Head of caudate nucleus (tissue), 42 donors: ENCODE measurements around the gene SH3BP5.

Source experiments
- DNase-seq, 42 donors: peaks; one replicate each; pipeline versions ENCODE4 v3.0.0 to v3.0.0-alpha.2; 2020 to 2021; ENCODE audit warnings: mixed read lengths in 7 of 42
- intact Hi-C: fragments of 100-400 bp; cut with DNase I; formaldehyde crosslinking; loops from one replicate; pipeline ENCODE4 v1.15.0; 2022

The SH3BP5 gene

GRCh38 chr3:15228147-15228546, 104.2 kb downstream of the SH3BP5 start:
- DNase-seq: no peak
- intact Hi-C loops: no loop called here

- intact Hi-C loops: no loop called here
- no peak for DNase-seq
Measured at GRCh38 chr3:15223685-15224572, 108.5 kb downstream of the SH3BP5 start.

- intact Hi-C loops: no loop called here
- peak in 29 of 42 donors; percentile 13 to 75 (median 39) for DNase-seq
Measured at GRCh38 chr3:15221574-15222217, 110.7 kb downstream of the SH3BP5 start.

- no peak for DNase-seq
- intact Hi-C loops: no loop called here
Measured at GRCh38 chr3:15220661-15221060, 111.7 kb downstream of the SH3BP5 start.

GRCh38 chr3:15220056-15220455, 112.3 kb downstream of the SH3BP5 start:
- intact Hi-C loops: no loop called here
- DNase-seq: no peak

GRCh38 chr3:15218689-15219088, 113.7 kb downstream of the SH3BP5 start:
- intact Hi-C loops: no loop called here

GRCh38 chr3:15217841-15218267, 114.5 kb downstream of the SH3BP5 start:
- no peak for DNase-seq
- intact Hi-C loops: no loop called here

More at GRCh38 chr3:15218689-15219088, 113.7 kb downstream of the SH3BP5 start:
- DNase-seq: no peak

GRCh38 chr3:15217011-15217671, 115.2 kb downstream of the SH3BP5 start:
- intact Hi-C loops: no loop called here
- DNase-seq: no peak

- intact Hi-C loops: no loop called here
- DNase-seq: no peak
Measured at GRCh38 chr3:15216501-15216900, 115.9 kb downstream of the SH3BP5 start.

- DNase-seq: no peak
- intact Hi-C loops: no loop called here
Measured at GRCh38 chr3:15215996-15216395, 116.4 kb downstream of the SH3BP5 start.

GRCh38 chr3:15214758-15215157, 117.6 kb downstream of the SH3BP5 start:
- intact Hi-C loops: no loop called here
- no peak for DNase-seq

GRCh38 chr3:15211937-15212336, 120.4 kb downstream of the SH3BP5 start:
- DNase-seq: no peak
- intact Hi-C loops: no loop called here

- DNase-seq: no peak
- intact Hi-C loops: loop anchor here (5.0 to 10.0 kb wide), 3 partner anchors 49 to 197 kb away; no protein-coding TSS in a partner anchor
Measured at GRCh38 chr3:15207836-15208504, 124.4 kb downstream of the SH3BP5 start.

- intact Hi-C loops: loop anchor here (5.0 to 10.0 kb wide), 3 partner anchors 50 to 198 kb away; no protein-coding TSS in a partner anchor
- peak in 22 of 42 donors; percentile 15 to 68 (median 32) for DNase-seq
Measured at GRCh38 chr3:15206662-15207576, 125.5 kb downstream of the SH3BP5 start.

- DNase-seq: peak; percentile 81 to 97 (median 94)
- intact Hi-C loops: loop anchor here (5.0 to 10.0 kb wide), 3 partner anchors 51 to 199 kb away; no protein-coding TSS in a partner anchor
Measured at GRCh38 chr3:15205934-15206661, 126.3 kb downstream of the SH3BP5 start, which contains the start of gene CAPN7. TSS of gene CAPN7 (plus strand) at chr3:15206246. CDS start at chr3:15206496, 250 bp downstream.

GRCh38 chr3:15205482-15205933, 126.9 kb downstream of the SH3BP5 start:
- no peak for DNase-seq
- intact Hi-C loops: loop anchor here (5.0 to 10.0 kb wide), 3 partner anchors 52 to 199 kb away; no protein-coding TSS in a partner anchor
